Activated CD8-positive, alpha-beta memory T cell treated with anti-CD3 and anti-CD28 coated beads, Interleukin-2, amount 50 U/mL, for 4 hours (primary cell): ENCODE results near the gene SLC36A2.
"Not testable (repeated sequence)": the region's sequence is repeated elsewhere in the genome, so short reads cannot be mapped to it uniquely, and the experiment has no call there.

Experiments used
- DNase-seq: peaks from one replicate; pipeline ENCODE4 v3.0.0-alpha.2; 2020

The SLC36A2 gene

DNA sequence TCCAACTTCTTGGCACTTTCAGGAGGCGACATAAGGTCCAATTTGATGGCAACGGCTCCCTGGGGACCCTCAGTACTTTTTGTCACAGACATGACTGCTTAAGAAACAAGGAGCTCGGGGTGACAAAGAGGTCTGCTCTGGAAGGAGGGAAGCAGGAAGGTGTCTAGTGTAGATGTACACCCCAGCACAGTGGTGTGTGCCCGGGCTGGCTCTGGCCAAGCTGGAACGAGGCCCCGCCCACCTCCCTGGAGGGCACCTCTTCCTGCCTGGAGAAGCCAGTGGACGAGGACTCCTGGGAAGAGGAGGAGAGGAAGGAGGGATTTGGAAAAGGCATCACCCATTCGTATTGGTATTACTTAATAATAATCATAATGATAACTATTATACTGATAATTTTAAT lies at the start of gene SLC36A2:
Gene SLC36A2, minus strand, starts transcription at position 191 of the 400 bp plus-strand sequence. Its CDS starts 99 bp downstream, at position 92.
- no peak for DNase-seq

- DNase-seq, result no peak
Observed at GRCh38 chr5:151388960-151389359, 41.6 kb upstream of the SLC36A2 start.

DNA sequence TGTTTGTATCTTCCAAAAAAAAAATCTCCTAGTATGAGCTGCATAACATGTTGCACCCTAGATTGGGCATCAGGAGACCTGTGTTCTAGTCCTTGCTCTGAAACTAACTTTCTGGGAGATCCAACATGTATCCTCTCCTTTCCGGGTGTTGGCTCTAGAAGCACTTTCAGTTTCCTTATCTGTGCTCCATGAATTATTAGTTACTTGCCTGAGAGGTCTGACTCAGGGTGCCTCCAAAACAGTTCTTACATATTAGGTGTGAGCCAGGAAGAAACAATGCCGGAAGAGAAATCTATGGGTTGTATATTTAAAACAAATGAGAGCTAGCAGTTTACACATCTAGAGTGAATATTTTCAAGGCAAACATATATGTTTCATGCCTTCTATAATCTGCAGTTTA lies 36.7 kb upstream of the SLC36A2 start:
- DNase-seq, result no peak

DNA sequence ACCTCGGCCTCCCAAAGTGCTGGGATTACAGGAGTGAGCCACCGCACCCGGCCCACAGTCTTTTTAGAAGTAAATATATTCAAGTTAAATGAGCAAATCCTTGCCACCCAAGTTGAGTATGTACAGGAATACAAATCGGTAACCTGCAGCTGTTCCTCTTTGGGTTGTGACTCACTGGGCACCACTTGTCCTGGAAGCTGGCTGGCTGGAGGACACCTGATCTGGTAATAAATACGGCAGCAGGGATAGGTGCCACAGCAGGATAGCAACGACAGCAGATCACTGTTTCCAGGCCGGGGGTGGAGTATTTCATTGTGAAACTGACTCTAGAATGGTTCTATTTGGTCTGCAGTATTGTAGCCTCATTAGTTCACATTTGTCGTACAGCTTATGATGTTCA lies 35.7 kb upstream of the SLC36A2 start:
- DNase-seq, result no peak

DNA sequence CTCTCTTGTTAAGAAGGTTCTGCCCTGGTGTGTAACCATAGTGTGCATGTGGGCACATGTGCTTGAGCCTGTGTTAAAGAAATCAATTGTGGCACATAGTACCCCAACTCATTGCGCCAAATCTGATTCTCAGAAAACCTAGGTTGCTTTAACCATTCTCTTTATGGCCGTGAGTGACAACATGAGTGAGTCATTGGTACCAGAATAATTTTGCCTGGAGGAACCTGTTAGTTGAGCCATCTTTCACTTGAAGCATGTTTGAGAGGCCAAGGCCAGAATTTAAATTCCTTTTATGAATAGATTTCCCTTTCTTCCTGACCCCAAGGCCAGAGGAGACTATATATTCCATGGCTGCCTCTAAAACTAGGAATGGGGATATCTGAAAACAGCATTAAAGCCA lies 35.2 kb upstream of the SLC36A2 start:
- no peak for DNase-seq

GRCh38 chr5:151381899-151382298 lies 34.5 kb upstream of the SLC36A2 start:
- DNase-seq, result no peak

DNA sequence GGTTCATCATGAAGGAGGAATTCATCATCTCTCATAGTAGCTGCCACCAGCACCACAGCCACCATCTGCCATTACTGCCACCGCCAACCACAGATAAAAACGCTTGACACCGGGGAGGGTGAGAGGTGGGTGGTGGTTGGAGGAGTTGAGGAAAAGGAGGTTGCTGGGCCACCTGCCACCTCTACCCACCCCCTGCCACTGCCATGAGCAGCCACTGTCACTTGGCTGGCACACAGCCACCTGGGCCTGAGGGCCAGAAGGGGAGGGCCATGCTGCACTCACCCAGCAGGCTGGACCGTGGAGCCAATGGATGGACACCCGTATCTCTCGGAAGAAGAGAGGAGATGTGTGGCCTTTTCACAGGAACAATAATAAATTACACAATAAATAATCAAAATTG lies 31.3 kb upstream of the SLC36A2 start:
- DNase-seq, result no peak

DNA sequence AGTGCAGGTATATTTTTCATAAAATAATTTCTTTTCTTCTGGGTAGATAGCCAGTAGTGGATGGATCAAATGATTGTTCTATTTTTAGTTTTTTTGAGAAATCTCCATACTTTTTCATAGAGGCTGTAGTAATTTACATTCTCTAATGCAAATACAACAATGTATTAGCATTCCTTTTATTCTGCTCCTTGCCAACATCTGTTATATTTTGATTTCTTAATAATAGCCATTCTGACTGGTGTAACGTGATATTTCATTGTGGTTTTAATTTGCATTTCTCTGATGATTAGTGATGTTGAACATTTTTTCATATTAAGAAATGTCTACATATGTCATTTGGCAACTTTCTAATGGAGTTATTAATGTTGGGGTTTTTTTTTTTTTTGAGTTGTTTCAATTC lies 27.2 kb upstream of the SLC36A2 start:
- no peak for DNase-seq

DNA sequence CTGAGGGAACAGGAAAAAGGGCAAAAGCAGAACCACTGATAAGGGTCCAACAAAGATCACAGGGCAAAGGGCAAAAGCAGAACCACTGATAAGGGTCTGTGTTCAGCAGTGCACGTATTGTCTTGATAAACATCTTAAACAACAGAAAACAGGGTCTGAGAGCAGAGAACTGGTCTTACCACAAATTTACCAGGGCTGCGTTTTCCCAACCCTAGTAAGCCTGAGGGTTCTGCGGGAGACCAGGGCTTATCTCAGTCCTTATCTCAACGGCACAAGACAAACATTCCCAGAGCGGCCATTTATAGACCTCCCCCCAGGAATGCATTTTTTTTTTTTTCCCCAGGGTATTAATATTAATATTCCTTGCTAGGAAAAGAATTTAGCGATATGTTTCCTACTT lies 19.7 kb upstream of the SLC36A2 start:
- not testable (repeated sequence) for DNase-seq

DNA sequence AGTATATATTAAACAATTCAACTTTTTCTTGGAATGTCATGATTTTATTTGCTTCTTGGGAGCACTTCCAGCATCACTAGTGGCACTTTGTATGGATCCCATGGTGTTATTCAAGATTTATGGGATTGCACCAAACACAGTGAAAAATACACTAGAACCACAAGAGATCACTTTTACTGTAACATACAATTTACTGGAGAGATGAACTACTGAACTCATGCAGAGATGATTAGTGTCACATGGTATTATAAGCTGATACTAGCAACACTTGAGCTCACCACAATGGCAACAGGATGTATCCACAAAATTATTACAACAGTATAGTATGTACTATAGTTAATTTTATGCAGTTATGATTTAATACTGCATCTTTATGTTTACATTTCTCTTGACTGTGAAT lies 16.3 kb upstream of the SLC36A2 start:
- no peak for DNase-seq

- DNase-seq, result no peak
Observed at GRCh38 chr5:151362970-151363369, 15.6 kb upstream of the SLC36A2 start.

- no peak for DNase-seq
Observed at GRCh38 chr5:151359391-151359790, 12.0 kb upstream of the SLC36A2 start.

GRCh38 chr5:151357792-151358191 lies 10.4 kb upstream of the SLC36A2 start:
- DNase-seq, result no peak

DNA sequence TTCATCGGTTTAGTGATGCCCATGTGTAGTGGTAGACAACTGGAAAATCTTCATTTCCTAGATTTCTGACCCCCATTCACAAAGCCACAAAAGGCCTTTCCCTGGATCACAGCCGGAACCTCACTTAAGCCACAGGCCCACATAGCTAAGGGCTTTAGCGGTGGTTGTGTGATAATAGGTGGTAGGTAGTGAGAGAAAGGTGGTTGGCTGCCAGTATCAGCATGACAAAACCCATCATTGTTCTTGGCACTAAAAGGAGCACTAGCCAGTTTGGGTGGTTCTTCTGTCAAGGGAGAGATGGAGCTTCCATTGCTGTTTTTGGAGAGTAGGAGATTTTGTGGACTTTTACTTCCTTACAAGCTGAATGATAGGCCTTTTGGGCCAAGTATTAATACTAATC lies 9.7 kb upstream of the SLC36A2 start:
- no peak for DNase-seq

DNA sequence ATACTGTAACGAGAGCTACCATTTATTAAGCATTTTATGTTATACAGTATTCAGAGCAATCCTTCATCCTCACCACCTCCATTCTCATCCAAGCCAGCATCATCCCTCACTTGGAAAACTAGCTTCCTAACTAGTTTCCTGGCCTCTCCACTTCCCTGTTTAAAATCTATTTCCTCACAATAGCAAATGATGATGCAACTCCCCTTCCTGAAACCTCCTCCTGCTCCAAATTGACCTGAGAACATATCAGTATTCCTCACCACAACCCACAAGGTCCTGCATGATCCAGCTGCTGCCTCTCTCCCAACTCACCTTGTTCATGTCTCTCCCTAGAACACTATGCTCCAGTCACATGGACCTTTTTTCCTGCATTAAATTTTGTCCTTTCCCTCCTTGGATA lies 4.3 kb upstream of the SLC36A2 start:
- no peak for DNase-seq

GRCh38 chr5:151348789-151349188 lies 1.4 kb upstream of the SLC36A2 start:
- no peak for DNase-seq

DNA sequence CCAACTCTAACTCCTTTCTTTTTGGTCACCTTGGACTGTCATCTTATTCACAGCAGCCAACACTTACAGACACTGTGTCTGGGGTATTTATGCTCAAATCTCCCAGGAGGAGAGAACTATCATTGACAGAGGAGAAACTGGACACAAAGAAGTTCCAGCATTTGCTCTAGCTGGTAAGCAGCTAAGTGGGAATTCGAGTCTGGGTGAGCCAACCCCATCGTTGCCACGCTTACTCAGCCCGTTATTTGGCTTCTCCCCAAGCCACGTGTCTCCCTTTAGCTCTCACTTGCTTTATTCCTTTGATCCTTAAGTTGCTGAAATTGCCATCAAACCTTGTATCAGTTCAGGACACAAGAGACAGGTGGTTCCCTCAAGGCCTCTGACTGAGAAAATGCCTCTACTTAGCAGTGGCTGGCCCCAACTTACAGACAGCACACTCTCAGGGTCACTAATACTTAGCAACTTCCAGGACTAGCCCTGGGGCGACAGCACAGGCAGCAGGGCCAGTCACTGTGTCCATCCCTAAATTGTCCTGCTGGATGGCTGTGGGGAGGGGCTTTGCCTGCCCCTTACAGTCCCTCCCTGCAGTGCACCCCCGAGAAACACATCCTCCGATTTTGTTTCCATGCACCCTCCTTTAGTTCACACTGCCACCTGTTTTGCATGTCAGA lies 1.4 kb downstream of the SLC36A2 start:
- DNase-seq, result no peak

- DNase-seq, result no peak
Observed at GRCh38 chr5:151345187-151345807, 2.1 kb downstream of the SLC36A2 start.

DNA sequence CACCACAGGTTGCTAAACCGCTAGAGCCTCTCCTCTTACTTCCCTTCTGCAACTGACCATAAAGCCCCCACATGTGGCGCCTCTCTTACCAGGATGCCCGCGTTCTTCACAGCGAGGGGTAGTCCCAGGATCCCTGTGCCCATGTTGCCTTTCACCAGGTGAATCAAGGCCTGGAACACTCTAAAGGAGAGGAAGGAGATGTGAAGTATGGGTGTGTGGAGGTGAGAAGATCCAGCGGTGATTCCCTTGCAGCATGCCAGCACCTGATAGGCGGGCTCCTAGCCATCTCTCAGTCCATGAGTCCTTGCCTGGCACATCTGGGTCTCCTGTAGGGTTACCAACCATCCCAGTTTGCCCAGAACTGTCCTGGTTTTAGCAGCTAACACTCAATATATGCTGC lies 3.3 kb downstream of the SLC36A2 start:
- no peak for DNase-seq

GRCh38 chr5:151340004-151340403 lies 7.4 kb downstream of the SLC36A2 start:
- DNase-seq, result no peak

GRCh38 chr5:151338734-151339133 lies 8.6 kb downstream of the SLC36A2 start:
- no peak for DNase-seq

DNA sequence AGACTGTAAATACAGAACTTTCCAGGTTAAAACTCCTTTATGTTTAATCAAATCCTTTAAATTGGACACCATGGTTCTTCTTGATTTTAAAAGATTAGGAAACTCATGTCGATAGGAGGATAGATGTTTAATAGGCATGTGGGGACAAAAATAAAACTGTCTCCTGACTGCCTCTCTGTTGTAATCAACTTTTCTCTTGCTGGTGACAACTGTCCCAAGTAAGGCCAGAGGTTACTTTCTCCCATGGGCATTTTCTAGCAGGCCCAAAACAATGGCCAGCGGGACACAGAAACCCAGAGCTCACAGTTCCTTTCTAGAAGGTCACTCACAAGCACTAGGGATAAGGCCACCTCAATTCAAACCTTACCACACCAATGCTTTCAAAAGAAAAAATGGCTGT lies 14.5 kb downstream of the SLC36A2 start:
- no peak for DNase-seq

- DNase-seq, result no peak
Observed at GRCh38 chr5:151328734-151329133, 18.6 kb downstream of the SLC36A2 start.

GRCh38 chr5:151327585-151327984 lies 19.8 kb downstream of the SLC36A2 start:
- no peak for DNase-seq

GRCh38 chr5:151326266-151326665 lies 21.1 kb downstream of the SLC36A2 start:
- DNase-seq, result no peak
